Suprapubic skin (tissue), 3 donors: Measurements from ENCODE around the gene HLA-DOB.

Source experiments
- POLR2A ChIP-seq, 2 donors: fragments of 450-650 bp; IDR thresholded peaks; one replicate each; pipeline ENCODE4 v1.6.1; 2017; ENCODE audit warnings: antibody characterized with exemption in 2 of 2, mild to moderate bottlenecking in 2 of 2, moderate library complexity in 2 of 2
- TF ChIP-seq, protein P1 (sequence below), 2 donors: fragments of 200-600 bp in 1 of 2; fragments of 450-650 bp in 1 of 2; sonication (generic) in 1 of 2; IDR thresholded peaks; one replicate each; pipeline ENCODE4 v1.5.1; 2016 to 2019; ENCODE audit warnings: antibody characterized with exemption in 2 of 2, mild to moderate bottlenecking in 1 of 2, moderate library complexity in 1 of 2

DNA sequence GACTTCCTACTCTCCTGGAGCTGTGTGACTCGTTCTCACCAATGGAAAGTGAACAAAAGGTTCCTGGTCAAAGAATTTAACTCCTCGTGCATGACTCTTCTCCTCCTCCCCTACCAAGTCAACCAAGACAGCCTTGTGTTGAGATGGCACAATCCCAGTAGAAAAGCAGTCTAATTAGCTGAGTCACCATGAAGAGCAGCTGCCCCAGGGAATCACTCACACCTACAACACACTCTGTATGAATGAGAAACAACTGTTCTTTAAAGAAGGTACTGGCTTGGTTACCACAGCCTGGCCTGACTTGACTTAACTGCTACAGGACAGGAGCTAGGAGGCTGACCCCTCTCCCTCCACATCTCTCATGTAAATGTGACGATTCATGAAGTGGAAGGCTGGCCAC lies 2.9 kb upstream of the HLA-DOB start:
- TF ChIP-seq, protein P1, sequence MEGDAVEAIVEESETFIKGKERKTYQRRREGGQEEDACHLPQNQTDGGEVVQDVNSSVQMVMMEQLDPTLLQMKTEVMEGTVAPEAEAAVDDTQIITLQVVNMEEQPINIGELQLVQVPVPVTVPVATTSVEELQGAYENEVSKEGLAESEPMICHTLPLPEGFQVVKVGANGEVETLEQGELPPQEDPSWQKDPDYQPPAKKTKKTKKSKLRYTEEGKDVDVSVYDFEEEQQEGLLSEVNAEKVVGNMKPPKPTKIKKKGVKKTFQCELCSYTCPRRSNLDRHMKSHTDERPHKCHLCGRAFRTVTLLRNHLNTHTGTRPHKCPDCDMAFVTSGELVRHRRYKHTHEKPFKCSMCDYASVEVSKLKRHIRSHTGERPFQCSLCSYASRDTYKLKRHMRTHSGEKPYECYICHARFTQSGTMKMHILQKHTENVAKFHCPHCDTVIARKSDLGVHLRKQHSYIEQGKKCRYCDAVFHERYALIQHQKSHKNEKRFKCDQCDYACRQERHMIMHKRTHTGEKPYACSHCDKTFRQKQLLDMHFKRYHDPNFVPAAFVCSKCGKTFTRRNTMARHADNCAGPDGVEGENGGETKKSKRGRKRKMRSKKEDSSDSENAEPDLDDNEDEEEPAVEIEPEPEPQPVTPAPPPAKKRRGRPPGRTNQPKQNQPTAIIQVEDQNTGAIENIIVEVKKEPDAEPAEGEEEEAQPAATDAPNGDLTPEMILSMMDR (IDR thresholded peaks at IDR 0.05) = no peak
- TF ChIP-seq POLR2A (IDR thresholded peaks at IDR 0.05) = no peak
